SU-DHL-6 (cell line): Measurements from ENCODE around the gene PRSS38.

Experiments used
- CTCF ChIP-seq: fragments of 200-600 bp; sonication (generic); IDR thresholded peaks from one replicate; pipeline ENCODE4 v1.5.1; 2017; ENCODE audit warnings: antibody characterized with exemption, mild to moderate bottlenecking, low read length, moderate library complexity; ENCODE audit not compliant: insufficient read depth, poor library complexity, severe bottlenecking
- EZH2phosphoT487 ChIP-seq: fragments of 200-600 bp; sonication (generic), shearing (Covaris generic); conservative IDR thresholded peaks from 2 replicates; pipeline ENCODE4 v1.6.1; 2018; ENCODE audit warnings: mild to moderate bottlenecking, antibody characterized with exemption, low read length, moderate library complexity, mixed read lengths

- TF ChIP-seq CTCF = no peak
- TF ChIP-seq EZH2phosphoT487 = no peak
These were observed 71.7 kb downstream of the PRSS38 start for GRCh38 chr1:227886993-227887696.
